Esophagus squamous epithelium (tissue), 5 donors: ENCODE data around the gene FOLR2. TPM values are rescaled to one million over a fixed set of nuclear protein-coding genes. Genes with fewer than 3 reads are reported as not detected.
"Not testable (repeated sequence)": the region's sequence is repeated elsewhere in the genome, so short reads cannot be mapped to it uniquely, and the experiment has no call there.

Experiments used
- DNase-seq: peaks from one replicate; lab custom pipeline; 2025; lab: John Stamatoyannopoulos, UW
- H3K27ac ChIP-seq, 4 donors: fragments of 200-600 bp; sonication (generic); one replicate each; pipeline ENCODE4 v1.5.1; 2016 to 2019; ENCODE audit warnings: mild to moderate bottlenecking in 1 of 4
- H3K27me3 ChIP-seq, 4 donors: fragments of 200-600 bp; sonication (generic); 1 replicate in 3 of 4; 2 replicates in 1 of 4; pipeline versions ENCODE4 v1.5.1 to v1.6.0; 2017 to 2021; ENCODE audit warnings: antibody characterized with exemption in 1 of 4
- H3K36me3 ChIP-seq, 3 donors: fragments of 200-600 bp; sonication (generic); one replicate each; pipeline ENCODE4 v1.5.1; 2016 to 2019
- H3K4me1 ChIP-seq, 3 donors: fragments of 200-600 bp; sonication (generic); one replicate each; pipeline ENCODE4 v1.5.1; 2017 to 2019
- H3K4me3 ChIP-seq, 4 donors: fragments of 200-600 bp; sonication (generic); 1 replicate in 3 of 4; 2 replicates in 1 of 4; pipeline ENCODE4 v1.5.1; 2016 to 2019; ENCODE audit warnings: mild to moderate bottlenecking in 2 of 4, moderate library complexity in 1 of 4
- H3K9me3 ChIP-seq, 3 donors: fragments of 200-600 bp; sonication (generic); one replicate each; pipeline ENCODE4 v1.5.1; 2016 to 2019
- POLR2A ChIP-seq, 4 donors: fragments of 450-650 bp; IDR thresholded peaks; one replicate each; pipeline ENCODE4 v1.6.1; 2017; ENCODE audit warnings: antibody characterized with exemption in 4 of 4, mild to moderate bottlenecking in 4 of 4, moderate library complexity in 3 of 4
- WGBS, 2 donors: methylation state at CpG; one replicate each; pipeline ENCODE4 v1.1.5; 2018; 5-methylcytosine and 5-hydroxymethylcytosine counted together
- intact Hi-C: fragments of 100-400 bp; cut with DNase I; formaldehyde crosslinking; loops from one replicate; pipeline ENCODE4 v1.15.0; 2022
- total RNA-seq, 4 donors: library from RNA; depleted of rRNA; stranded (reverse); fragments of >200 nt; gene quantifications; one replicate each; pipeline ENCODE4 v1.1.0, GENCODE V29; 2016
- TF ChIP-seq, protein P1 (sequence below), 6 experiments: fragments of 450-650 bp in 4 of 6; fragments of 200-600 bp in 2 of 6; sonication (generic) in 2 of 6; IDR thresholded peaks; one replicate each; pipeline ENCODE4 v1.5.1; 2016 to 2019; ENCODE audit warnings: antibody characterized with exemption in 6 of 6, mild to moderate bottlenecking in 4 of 6, moderate library complexity in 4 of 6
- donor health status: DM: yes; HTN: yes; CAD: no.

FOLR2 gene
- 10 to 100 TPM in 1 of 4 donors, 1 to 10 TPM in 2, not detected in 1; 1.7 to 41.6 (median 9.1) TPM for total RNA-seq

GRCh38 chr11:72216638-72217037 is at the start of gene FOLR2:
Gene FOLR2 (plus strand): TSS chr11:72216794. CDS start chr11:72218585, 1,791 bp downstream.
- peaks cover 0 to 17% (median 0%) of the 10 kb centered on the region in 4 donors for H3K27me3 ChIP-seq
- no peaks in the 10 kb centered on the region for H3K36me3 ChIP-seq
- H3K4me3 ChIP-seq: peak within 1 kb of the TSS in 1 of 4 donors; percentile 10
- intact Hi-C loops: no loop called here
- 76 to 85% methylated on average over 6 of the region's 6 CpGs for WGBS, 2 donors
- DNase-seq: no peak
- no peaks in the 10 kb centered on the region for H3K9me3 ChIP-seq
- H3K4me1 ChIP-seq: no peaks in the 10 kb centered on the region
- TF ChIP-seq POLR2A (IDR thresholded peaks at IDR 0.05): no peak
- TF ChIP-seq, protein P1, sequence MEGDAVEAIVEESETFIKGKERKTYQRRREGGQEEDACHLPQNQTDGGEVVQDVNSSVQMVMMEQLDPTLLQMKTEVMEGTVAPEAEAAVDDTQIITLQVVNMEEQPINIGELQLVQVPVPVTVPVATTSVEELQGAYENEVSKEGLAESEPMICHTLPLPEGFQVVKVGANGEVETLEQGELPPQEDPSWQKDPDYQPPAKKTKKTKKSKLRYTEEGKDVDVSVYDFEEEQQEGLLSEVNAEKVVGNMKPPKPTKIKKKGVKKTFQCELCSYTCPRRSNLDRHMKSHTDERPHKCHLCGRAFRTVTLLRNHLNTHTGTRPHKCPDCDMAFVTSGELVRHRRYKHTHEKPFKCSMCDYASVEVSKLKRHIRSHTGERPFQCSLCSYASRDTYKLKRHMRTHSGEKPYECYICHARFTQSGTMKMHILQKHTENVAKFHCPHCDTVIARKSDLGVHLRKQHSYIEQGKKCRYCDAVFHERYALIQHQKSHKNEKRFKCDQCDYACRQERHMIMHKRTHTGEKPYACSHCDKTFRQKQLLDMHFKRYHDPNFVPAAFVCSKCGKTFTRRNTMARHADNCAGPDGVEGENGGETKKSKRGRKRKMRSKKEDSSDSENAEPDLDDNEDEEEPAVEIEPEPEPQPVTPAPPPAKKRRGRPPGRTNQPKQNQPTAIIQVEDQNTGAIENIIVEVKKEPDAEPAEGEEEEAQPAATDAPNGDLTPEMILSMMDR (IDR thresholded peaks at IDR 0.05): no peak
- H3K27ac ChIP-seq: peak within 1 kb of the TSS in 1 of 4 donors; percentile 19

- H3K36me3 ChIP-seq, H3K9me3 ChIP-seq, H3K4me3 ChIP-seq, H3K27me3 ChIP-seq, H3K27ac ChIP-seq, intact Hi-C loops, DNase-seq: not testable (repeated sequence)
- 83 to 91% methylated on average over 4 to 5 of the region's 5 CpGs for WGBS, 2 donors
- H3K4me1 ChIP-seq: peaks cover 0 to 32% (median 14%) of the 10 kb centered on the region in 3 donors
Measured at GRCh38 chr11:72169046-72169555, 47.5 kb upstream of the FOLR2 start.

- 93 to 100% methylated on average over 1 to 3 of the region's 3 CpGs for WGBS, 2 donors
- not testable (repeated sequence) for H3K27ac ChIP-seq, H3K36me3 ChIP-seq
Measured at GRCh38 chr11:72169754-72170153, 46.8 kb upstream of the FOLR2 start.

DNA sequence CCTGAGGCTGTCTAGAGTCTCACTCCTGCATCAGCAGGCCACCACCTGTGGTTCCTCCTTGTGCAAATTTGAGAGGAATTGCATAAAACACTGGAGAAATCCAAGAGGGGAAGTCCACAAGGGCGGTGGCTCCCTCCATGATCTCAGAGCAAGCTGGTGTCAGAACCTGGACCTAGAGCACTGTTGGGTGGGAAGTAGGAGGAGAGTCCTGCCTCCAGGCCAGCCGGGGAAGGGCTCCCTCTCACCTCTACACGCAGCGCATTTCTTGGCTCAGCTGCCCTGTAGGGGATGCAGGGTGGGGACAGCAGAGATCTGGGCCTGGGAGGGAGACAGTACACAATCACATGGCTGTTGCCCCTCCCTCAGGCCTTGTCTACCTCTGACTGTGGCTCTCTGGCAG is 44.6 kb upstream of the FOLR2 start:
- H3K27me3 ChIP-seq, H3K36me3 ChIP-seq, H3K4me3 ChIP-seq, DNase-seq, H3K9me3 ChIP-seq, intact Hi-C loops: not testable (repeated sequence)
- WGBS, 2 donors: 56 to 73% methylated on average over 2 to 4 of the region's 4 CpGs
- H3K4me1 ChIP-seq: peaks cover 0 to 45% (median 19%) of the 10 kb centered on the region in 3 donors
- H3K27ac ChIP-seq: peak overlapping the region in 1 of 4 donors; percentile 17

More at GRCh38 chr11:72169754-72170153, 46.8 kb upstream of the FOLR2 start:
- intact Hi-C loops, DNase-seq, H3K9me3 ChIP-seq, H3K27me3 ChIP-seq, H3K4me3 ChIP-seq: not testable (repeated sequence)
- H3K4me1 ChIP-seq: peaks cover 0 to 39% (median 18%) of the 10 kb centered on the region in 3 donors

- intact Hi-C loops: no loop called here
- 92 to 96% methylated on average over 3 of the region's 3 CpGs for WGBS, 2 donors
Measured at GRCh38 chr11:72173291-72173690, 43.3 kb upstream of the FOLR2 start.

DNA sequence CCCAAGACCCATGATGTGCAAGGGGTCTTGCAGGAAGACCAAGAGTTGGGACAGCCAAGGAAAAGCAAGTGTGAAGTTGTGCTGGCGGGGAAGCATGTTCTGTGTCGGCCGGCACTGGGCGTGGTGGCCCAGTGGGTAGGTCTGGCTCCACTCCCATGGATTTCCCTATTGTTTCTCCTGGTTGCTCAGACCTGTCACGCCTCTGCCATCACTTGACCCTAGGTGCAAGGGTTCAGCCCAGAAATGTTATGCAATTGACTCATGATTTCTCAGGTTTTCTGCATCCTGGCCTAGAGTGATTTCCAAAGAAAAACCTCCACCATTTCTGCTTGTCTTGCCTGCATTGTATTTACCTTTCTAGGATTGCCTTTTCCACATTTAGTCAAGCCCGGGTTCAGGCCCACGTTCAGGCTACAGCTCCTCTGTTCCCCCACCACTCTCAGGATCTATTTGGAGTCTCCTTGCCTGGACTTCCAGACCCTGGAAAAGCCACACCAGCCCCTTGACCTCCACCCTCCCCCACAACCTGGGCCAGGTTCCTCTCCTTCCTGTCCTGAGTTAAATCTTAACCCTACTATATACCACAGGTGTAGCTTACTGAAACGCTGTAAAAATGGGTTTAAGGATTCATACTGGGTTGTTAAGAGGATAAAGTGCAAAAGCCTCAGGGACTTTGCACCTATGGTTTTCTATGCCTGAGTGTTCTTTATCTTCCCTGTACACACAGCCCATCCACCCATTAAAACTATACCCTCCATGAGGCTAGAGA is 42.1 kb upstream of the FOLR2 start:
- peak overlapping the region; percentile 0 to 77 (median 50) for H3K27ac ChIP-seq
- no peaks in the 10 kb centered on the region for H3K9me3 ChIP-seq
- intact Hi-C loops: no loop called here
- H3K36me3 ChIP-seq: no peaks in the 10 kb centered on the region
- DNase-seq: no peak
- H3K27me3 ChIP-seq: no peaks in the 10 kb centered on the region
- peaks cover 0 to 37% (median 19%) of the 10 kb centered on the region in 3 donors for H3K4me1 ChIP-seq
- no peak overlapping the region for H3K4me3 ChIP-seq
- 37 to 42% methylated on average over 8 of the region's 8 CpGs for WGBS, 2 donors
- TF ChIP-seq POLR2A (IDR thresholded peaks at IDR 0.05): no peak
- TF ChIP-seq, protein P1 (IDR thresholded peaks at IDR 0.05): no peak

More at GRCh38 chr11:72173291-72173690, 43.3 kb upstream of the FOLR2 start:
- no peaks in the 10 kb centered on the region for H3K9me3 ChIP-seq
- H3K4me3 ChIP-seq: no peak overlapping the region
- H3K27ac ChIP-seq: peak overlapping the region in 2 of 4 donors; percentile 51 to 71
- H3K27me3 ChIP-seq: no peaks in the 10 kb centered on the region
- TF ChIP-seq, protein P1 (IDR thresholded peaks at IDR 0.05): no peak
- TF ChIP-seq POLR2A (IDR thresholded peaks at IDR 0.05): no peak
- no peaks in the 10 kb centered on the region for H3K36me3 ChIP-seq
- no peak for DNase-seq
- H3K4me1 ChIP-seq: peaks cover 0 to 45% (median 19%) of the 10 kb centered on the region in 3 donors
